MM.1S (cell line): ENCODE results near the gene SMARCAD1.

Source experiments
- DNase-seq: peaks from one replicate; pipeline ENCODE4 v3.0.0-alpha.2; 2015
- H2AFZ ChIP-seq: fragments of 300-600 bp; sonication (generic); 2 replicates; pipeline ENCODE4 v1.6.0; 2016; ENCODE audit warnings: antibody characterized with exemption, low read length
- H3F3A ChIP-seq: fragments of 300-600 bp; sonication (generic); 2 replicates; pipeline ENCODE4 v1.6.1; 2016; ENCODE audit warnings: mild to moderate bottlenecking, antibody characterized with exemption, low read length, moderate library complexity, mixed read lengths; ENCODE audit not compliant: insufficient read depth
- H3K27ac ChIP-seq: fragments of 300-600 bp; sonication (generic); 2 replicates; pipeline ENCODE4 v1.5.1; 2016; ENCODE audit warnings: mild to moderate bottlenecking, low read length
- H3K27me3 ChIP-seq: fragments of 300-600 bp; sonication (generic); replicated peaks from 2 replicates; pipeline ENCODE4 v1.6.0; 2016; ENCODE audit warnings: low read length; ENCODE audit not compliant: insufficient read depth
- H3K36me3 ChIP-seq: fragments of 300-600 bp; sonication (generic); replicated peaks from 2 replicates; pipeline ENCODE4 v1.6.1; 2016; ENCODE audit warnings: mild to moderate bottlenecking, low read length, mixed read lengths; ENCODE audit not compliant: insufficient read depth
- H3K4me1 ChIP-seq: fragments of 300-600 bp; sonication (generic); 2 replicates; pipeline ENCODE4 v1.6.1; 2016; ENCODE audit warnings: low read length, mixed read lengths
- H3K4me2 ChIP-seq: fragments of 300-600 bp; sonication (generic); 2 replicates; pipeline ENCODE4 v1.6.0; 2016; ENCODE audit warnings: low read depth, low read length
- H3K4me3 ChIP-seq: fragments of 300-600 bp; sonication (generic); 2 replicates; pipeline ENCODE4 v1.5.1; 2016; ENCODE audit warnings: low read length, mixed read lengths
- H3K79me2 ChIP-seq: fragments of 300-600 bp; sonication (generic); 2 replicates; pipeline ENCODE4 v1.6.1; 2016; ENCODE audit warnings: mixed run types, low read length, mixed read lengths
- H3K9ac ChIP-seq: fragments of 300-600 bp; sonication (generic); 2 replicates; pipeline ENCODE4 v1.6.1; 2016; ENCODE audit warnings: low read length, mixed read lengths
- H3K9me2 ChIP-seq: fragments of 300-600 bp; sonication (generic); replicated peaks from 2 replicates; pipeline ENCODE4 v1.6.1; 2016; ENCODE audit warnings: mild to moderate bottlenecking, low read length, mixed read lengths; ENCODE audit not compliant: insufficient read depth
- H3K9me3 ChIP-seq: fragments of 300-600 bp; sonication (generic); replicated peaks from 2 replicates; pipeline ENCODE4 v1.6.1; 2016; ENCODE audit warnings: mild to moderate bottlenecking, low read length, mixed read lengths; ENCODE audit not compliant: insufficient read depth
- H4K20me1 ChIP-seq: fragments of 300-600 bp; sonication (generic); 2 replicates; pipeline ENCODE4 v1.6.1; 2016; ENCODE audit warnings: mild to moderate bottlenecking, low read length, moderate library complexity, mixed read lengths; ENCODE audit not compliant: insufficient read depth
- EZH2 ChIP-seq: fragments of 300-600 bp; sonication (generic); optimal IDR thresholded peaks from 2 replicates; pipeline ENCODE3; 2017; ENCODE audit warnings: low read depth, mild to moderate bottlenecking, antibody characterized with exemption, low read length, mixed read lengths
- EZH2phosphoT487 ChIP-seq: fragments of 300-600 bp; sonication (generic); IDR thresholded peaks from 2 replicates; pipeline ENCODE4 v1.6.1; 2018; ENCODE audit warnings: antibody characterized with exemption, low read length
- TF ChIP-seq, protein P1 (sequence below): fragments of 300-600 bp; sonication (generic); IDR thresholded peaks from 2 replicates; pipeline ENCODE4 v1.5.1; 2016; ENCODE audit warnings: antibody characterized with exemption, low read length, mixed read lengths

Gene SMARCAD1

DNA sequence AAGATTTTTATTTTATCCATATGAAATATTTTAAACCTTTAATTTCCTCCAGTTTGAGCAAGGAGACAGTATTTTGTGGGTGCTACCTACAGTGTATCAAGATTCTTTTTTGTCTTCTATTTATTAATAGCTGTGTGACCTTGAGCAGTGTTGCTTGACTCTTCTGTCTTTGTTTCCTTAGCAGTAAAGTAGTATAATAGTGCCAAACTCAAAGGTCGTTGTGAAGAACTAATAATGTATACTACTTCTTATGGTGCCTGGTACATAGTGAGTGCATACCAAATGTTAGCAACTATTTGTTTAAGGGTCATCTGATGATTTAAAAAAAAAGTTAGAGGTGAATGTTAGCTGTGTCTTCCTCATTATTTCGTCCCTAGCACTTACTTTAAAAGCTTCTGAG lies 30.5 kb downstream of the SMARCAD1 start:
- no peak overlapping the region for H3K4me3 ChIP-seq
- no peak overlapping the region for H2AFZ ChIP-seq
- TF ChIP-seq, protein P1, sequence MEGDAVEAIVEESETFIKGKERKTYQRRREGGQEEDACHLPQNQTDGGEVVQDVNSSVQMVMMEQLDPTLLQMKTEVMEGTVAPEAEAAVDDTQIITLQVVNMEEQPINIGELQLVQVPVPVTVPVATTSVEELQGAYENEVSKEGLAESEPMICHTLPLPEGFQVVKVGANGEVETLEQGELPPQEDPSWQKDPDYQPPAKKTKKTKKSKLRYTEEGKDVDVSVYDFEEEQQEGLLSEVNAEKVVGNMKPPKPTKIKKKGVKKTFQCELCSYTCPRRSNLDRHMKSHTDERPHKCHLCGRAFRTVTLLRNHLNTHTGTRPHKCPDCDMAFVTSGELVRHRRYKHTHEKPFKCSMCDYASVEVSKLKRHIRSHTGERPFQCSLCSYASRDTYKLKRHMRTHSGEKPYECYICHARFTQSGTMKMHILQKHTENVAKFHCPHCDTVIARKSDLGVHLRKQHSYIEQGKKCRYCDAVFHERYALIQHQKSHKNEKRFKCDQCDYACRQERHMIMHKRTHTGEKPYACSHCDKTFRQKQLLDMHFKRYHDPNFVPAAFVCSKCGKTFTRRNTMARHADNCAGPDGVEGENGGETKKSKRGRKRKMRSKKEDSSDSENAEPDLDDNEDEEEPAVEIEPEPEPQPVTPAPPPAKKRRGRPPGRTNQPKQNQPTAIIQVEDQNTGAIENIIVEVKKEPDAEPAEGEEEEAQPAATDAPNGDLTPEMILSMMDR = no peak
- no peak for TF ChIP-seq EZH2
- TF ChIP-seq EZH2phosphoT487 = no peak
- H3K9me3 ChIP-seq = no peaks in the 10 kb centered on the region
- H4K20me1 ChIP-seq = no peaks in the 10 kb centered on the region
- 0 out of 2 replicates have a peak, but pooled peaks cover 7% of the 10 kb centered on the region for H3K36me3 ChIP-seq
- no peaks in the 10 kb centered on the region for H3F3A ChIP-seq
- H3K79me2 ChIP-seq = no peaks in the 10 kb centered on the region
- H3K27ac ChIP-seq = no peak overlapping the region
- no peak overlapping the region for H3K9ac ChIP-seq
- no peaks in the 10 kb centered on the region for H3K27me3 ChIP-seq
- no peaks in the 10 kb centered on the region for H3K4me1 ChIP-seq
- no peak overlapping the region for H3K4me2 ChIP-seq
- no peak for DNase-seq
- no peaks in the 10 kb centered on the region for H3K9me2 ChIP-seq

DNA sequence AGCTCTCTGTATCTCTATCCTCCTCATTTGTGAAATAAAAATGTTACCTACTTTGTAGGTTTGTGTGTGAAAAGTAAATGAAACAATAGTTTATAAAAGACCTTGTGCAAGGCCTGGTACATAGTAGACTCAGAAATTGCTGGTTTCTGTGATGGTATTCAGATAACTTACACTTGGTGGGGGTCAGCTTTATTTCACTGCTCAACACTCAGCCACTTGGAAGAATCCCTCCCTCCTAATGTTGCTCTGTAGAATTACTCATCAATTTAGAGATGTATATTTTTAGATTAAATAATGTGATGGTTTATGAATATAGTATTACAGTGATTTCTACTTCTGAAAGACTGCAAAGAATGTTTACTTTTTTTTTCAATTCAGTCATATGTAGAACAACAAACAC lies 32.7 kb downstream of the SMARCAD1 start:
- Histone ChIP-seq H3K27ac (no peak overlapping the region), H3K9me2 (no peaks in the 10 kb centered on the region), H3K79me2 (no peaks in the 10 kb centered on the region), H4K20me1 (no peaks in the 10 kb centered on the region), H3K4me2 (no peak overlapping the region), H3K4me1 (no peaks in the 10 kb centered on the region), H3K27me3 (no peaks in the 10 kb centered on the region), H3K9me3 (no peaks in the 10 kb centered on the region), H3F3A (no peaks in the 10 kb centered on the region), H2AFZ (no peak overlapping the region), H3K4me3 (no peak overlapping the region), H3K36me3 (no peaks in the 10 kb centered on the region), H3K9ac (no peak overlapping the region)
- TF ChIP-seq, protein P1 = no peak
- TF ChIP-seq EZH2 (no peak), EZH2phosphoT487 (no peak)
- DNase-seq = no peak

- Histone ChIP-seq H3K9me3 (no peaks in the 10 kb centered on the region), H3K27me3 (no peaks in the 10 kb centered on the region), H3K9me2 (no peaks in the 10 kb centered on the region), H3K36me3 (no peaks in the 10 kb centered on the region), H3K4me1 (no peaks in the 10 kb centered on the region), H3F3A (no peaks in the 10 kb centered on the region), H3K27ac (no peak overlapping the region), H3K4me3 (no peak overlapping the region), H2AFZ (no peak overlapping the region), H3K9ac (no peak overlapping the region), H3K79me2 (no peaks in the 10 kb centered on the region), H4K20me1 (no peaks in the 10 kb centered on the region), H3K4me2 (no peak overlapping the region)
- no peak for DNase-seq
- TF ChIP-seq, protein P1 = no peak
- TF ChIP-seq EZH2phosphoT487 (no peak), EZH2 (no peak)
Observed at GRCh38 chr4:94244087-94244828, 36.6 kb downstream of the SMARCAD1 start.
